Esophagus muscularis mucosa (tissue), 3 donors: ENCODE data around the gene CYFIP2.
"Not testable (repeated sequence)": the region's sequence is repeated elsewhere in the genome, so short reads cannot be mapped to it uniquely, and the experiment has no call there.

Source experiments
- CTCF ChIP-seq, 3 experiments: fragments of 200-600 bp in 2 of 3; fragments of 450-650 bp in 1 of 3; sonication (generic) in 2 of 3; IDR thresholded peaks; one replicate each; pipeline ENCODE4 v1.5.1; 2017 to 2019; ENCODE audit warnings: antibody characterized with exemption in 3 of 3, mild to moderate bottlenecking in 2 of 3, moderate library complexity in 1 of 3
- POLR2AphosphoS5 ChIP-seq, 2 donors: sonication (generic); formaldehyde crosslinking; IDR thresholded peaks; one replicate each; pipeline ENCODE4 v1.6.1; 2017; ENCODE audit warnings: antibody characterized with exemption in 2 of 2

GRCh38 chr5:157429920-157430319, 164.0 kb downstream of the CYFIP2 start:
- TF ChIP-seq POLR2AphosphoS5, CTCF (IDR thresholded peaks at IDR 0.05): not testable (repeated sequence)
